Right atrium auricular region (tissue), 2 donors: ENCODE measurements around the gene GLMP. TPM values are rescaled to one million over a fixed set of nuclear protein-coding genes. Genes with fewer than 3 reads are reported as not detected.

Experiments used
- DNase-seq: peaks from one replicate; pipeline ENCODE4 v3.0.0-alpha.2; 2019; ENCODE audit warnings: low spot score
- H3K27ac ChIP-seq, 2 donors: fragments of 200-600 bp; sonication (generic); 1 replicate in 1 of 2; 2 replicates in 1 of 2; pipeline ENCODE4 v1.5.1; 2016 to 2019
- H3K27me3 ChIP-seq, 2 donors: fragments of 200-600 bp; sonication (generic); one replicate each; pipeline versions ENCODE4 v1.5.1 to v1.6.0; 2017 to 2019
- H3K36me3 ChIP-seq: fragments of 200-600 bp; sonication (generic); one replicate; pipeline ENCODE4 v1.5.1; 2016
- H3K4me1 ChIP-seq, 2 donors: fragments of 200-600 bp; sonication (generic); one replicate each; pipeline versions ENCODE4 v1.5.1 to v1.6.0; 2017 to 2019
- H3K4me3 ChIP-seq, 2 donors: fragments of 200-600 bp; sonication (generic); 1 replicate in 1 of 2; 2 replicates in 1 of 2; pipeline ENCODE4 v1.5.1; 2017 to 2019; ENCODE audit warnings: mild to moderate bottlenecking in 1 of 2, moderate library complexity in 1 of 2
- H3K9me3 ChIP-seq, 2 donors: fragments of 200-600 bp; sonication (generic); one replicate each; pipeline ENCODE4 v1.5.1; 2019
- CTCF ChIP-seq, 2 donors: fragments of 200-600 bp; sonication (generic); IDR thresholded peaks; one replicate each; pipeline ENCODE4 v1.5.1; 2019; ENCODE audit warnings: antibody characterized with exemption in 2 of 2
- total RNA-seq, 2 donors: library from RNA; depleted of rRNA; stranded (reverse); fragments of >200 nt; gene quantifications; one replicate each; pipeline ENCODE4 v1.1.0, GENCODE V29; 2016

The GLMP gene
- total RNA-seq, 2 donors from 2014 or later, result 26.3 to 27.4 TPM

- no peak overlapping the region for H3K27ac ChIP-seq
- H3K36me3 ChIP-seq, result no peaks in the 10 kb centered on the region
- no peak for DNase-seq
- peaks cover 0 to 19% of the 10 kb centered on the region in 2 donors for H3K4me1 ChIP-seq
- H3K9me3 ChIP-seq, result no peaks in the 10 kb centered on the region
- no peak overlapping the region for H3K4me3 ChIP-seq
- no peak for TF ChIP-seq CTCF (IDR thresholded peaks at IDR 0.05)
- H3K27me3 ChIP-seq, result no peaks in the 10 kb centered on the region
Measured at GRCh38 chr1:156293098-156293434, 2.4 kb downstream of the GLMP start.

GRCh38 chr1:156291226-156292061 lies 4.0 kb downstream of the GLMP start:
- H3K4me1 ChIP-seq, result peaks cover 0 to 19% of the 10 kb centered on the region in 2 donors
- TF ChIP-seq CTCF (IDR thresholded peaks at IDR 0.05), result no peak

GRCh38 chr1:156289857-156290256 lies 5.6 kb downstream of the GLMP start:
- no peak overlapping the region for H3K27ac ChIP-seq
- H3K9me3 ChIP-seq, result no peaks in the 10 kb centered on the region
- H3K4me3 ChIP-seq, result no peak overlapping the region
- no peaks in the 10 kb centered on the region for H3K36me3 ChIP-seq
- DNase-seq, result no peak
- peaks cover 0 to 14% of the 10 kb centered on the region in 2 donors for H3K4me1 ChIP-seq
- H3K27me3 ChIP-seq, result no peaks in the 10 kb centered on the region
- TF ChIP-seq CTCF (IDR thresholded peaks at IDR 0.05), result no peak

More at GRCh38 chr1:156291226-156292061, 4.0 kb downstream of the GLMP start:
- Histone ChIP-seq H3K27ac (peak overlapping the region; percentile 80 to 83), H3K4me3 (peak overlapping the region; percentile 35 to 46), H3K27me3 (no peaks in the 10 kb centered on the region), H3K36me3 (no peaks in the 10 kb centered on the region), H3K9me3 (no peaks in the 10 kb centered on the region)
- DNase-seq, result peak; percentile 95

GRCh38 chr1:156286061-156286460 lies 9.4 kb downstream of the GLMP start:
- Histone ChIP-seq H3K9me3 (no peaks in the 10 kb centered on the region), H3K4me1 (peaks cover 0 to 23% of the 10 kb centered on the region in 2 donors), H3K27ac (no peak overlapping the region), H3K4me3 (no peak overlapping the region), H3K36me3 (no peaks in the 10 kb centered on the region), H3K27me3 (no peaks in the 10 kb centered on the region)
- no peak for TF ChIP-seq CTCF (IDR thresholded peaks at IDR 0.05)
- DNase-seq, result no peak

- DNase-seq, result no peak
- Histone ChIP-seq H3K4me1 (peaks cover 0 to 29% of the 10 kb centered on the region in 2 donors), H3K27ac (no peak overlapping the region), H3K27me3 (no peaks in the 10 kb centered on the region), H3K36me3 (no peaks in the 10 kb centered on the region), H3K9me3 (no peaks in the 10 kb centered on the region), H3K4me3 (no peak overlapping the region)
- no peak for TF ChIP-seq CTCF (IDR thresholded peaks at IDR 0.05)
Measured at GRCh38 chr1:156285437-156285836, 10.0 kb downstream of the GLMP start.
